Adrenal gland (tissue), 5 donors: ENCODE results near the gene DHRS2.
"Not testable (repeated sequence)": the region's sequence is repeated elsewhere in the genome, so short reads cannot be mapped to it uniquely, and the experiment has no call there.

Experiments
- POLR2A ChIP-seq, 2 donors: fragments of 450-650 bp; IDR thresholded peaks; one replicate each; pipeline ENCODE4 v1.6.1; 2017; ENCODE audit warnings: antibody characterized with exemption in 2 of 2, mild to moderate bottlenecking in 2 of 2, moderate library complexity in 1 of 2
- TF ChIP-seq, protein P1 (sequence below), 6 experiments: fragments of 450-650 bp in 4 of 6; fragments of 200-600 bp in 2 of 6; sonication (generic) in 1 of 6; IDR thresholded peaks; 1 replicate in 5 of 6; 2 replicates in 1 of 6; pipeline versions ENCODE4 v1.5.1 to v1.8.0; 2016 to 2021; ENCODE audit warnings: antibody characterized with exemption in 6 of 6, mild to moderate bottlenecking in 2 of 6, moderate library complexity in 1 of 6
- donor health status: DM: no; HTN: no; CAD: no.

DNA sequence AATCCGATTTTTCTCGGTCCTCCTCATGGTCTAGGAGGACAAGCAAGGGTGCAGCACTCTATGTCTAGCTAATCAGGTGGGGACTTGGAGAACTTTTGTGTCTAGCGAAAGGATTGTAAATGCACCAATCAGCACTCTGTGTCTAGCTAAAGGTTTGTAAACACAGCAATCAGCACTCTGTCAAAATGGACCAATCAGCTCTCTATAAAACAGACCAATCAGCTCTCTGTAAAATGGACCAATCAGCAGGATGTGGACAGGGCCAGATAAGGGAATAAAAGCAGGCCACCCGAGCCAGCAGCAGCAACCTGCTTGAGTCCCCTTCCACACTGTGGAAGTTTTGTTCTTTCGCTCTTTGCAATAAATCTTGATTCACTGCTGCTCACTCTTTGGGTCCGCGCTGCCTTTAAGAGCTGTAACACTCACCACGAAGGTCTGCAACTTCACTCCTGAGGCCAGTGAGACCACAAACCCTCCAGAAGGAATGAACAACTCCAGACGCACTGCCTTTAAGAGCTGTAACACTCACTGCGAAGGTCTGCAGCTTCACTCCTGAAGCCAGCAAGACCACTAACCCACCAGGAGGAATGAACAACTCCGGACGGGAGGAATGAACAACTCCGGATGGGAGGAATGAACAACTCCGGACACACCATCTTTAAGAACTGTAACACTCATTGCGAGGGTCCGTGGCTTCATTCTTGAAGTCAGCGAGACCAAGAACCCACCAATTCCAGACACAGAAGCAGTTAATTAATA lies 1.7 kb downstream of the DHRS2 start:
- TF ChIP-seq, protein P1, sequence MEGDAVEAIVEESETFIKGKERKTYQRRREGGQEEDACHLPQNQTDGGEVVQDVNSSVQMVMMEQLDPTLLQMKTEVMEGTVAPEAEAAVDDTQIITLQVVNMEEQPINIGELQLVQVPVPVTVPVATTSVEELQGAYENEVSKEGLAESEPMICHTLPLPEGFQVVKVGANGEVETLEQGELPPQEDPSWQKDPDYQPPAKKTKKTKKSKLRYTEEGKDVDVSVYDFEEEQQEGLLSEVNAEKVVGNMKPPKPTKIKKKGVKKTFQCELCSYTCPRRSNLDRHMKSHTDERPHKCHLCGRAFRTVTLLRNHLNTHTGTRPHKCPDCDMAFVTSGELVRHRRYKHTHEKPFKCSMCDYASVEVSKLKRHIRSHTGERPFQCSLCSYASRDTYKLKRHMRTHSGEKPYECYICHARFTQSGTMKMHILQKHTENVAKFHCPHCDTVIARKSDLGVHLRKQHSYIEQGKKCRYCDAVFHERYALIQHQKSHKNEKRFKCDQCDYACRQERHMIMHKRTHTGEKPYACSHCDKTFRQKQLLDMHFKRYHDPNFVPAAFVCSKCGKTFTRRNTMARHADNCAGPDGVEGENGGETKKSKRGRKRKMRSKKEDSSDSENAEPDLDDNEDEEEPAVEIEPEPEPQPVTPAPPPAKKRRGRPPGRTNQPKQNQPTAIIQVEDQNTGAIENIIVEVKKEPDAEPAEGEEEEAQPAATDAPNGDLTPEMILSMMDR (IDR thresholded peaks at IDR 0.05): not testable (repeated sequence)
- not testable (repeated sequence) for TF ChIP-seq POLR2A (IDR thresholded peaks at IDR 0.05)
